ENCODE results near the gene AP3S2.
A peak's percentile ranks its signal among the peaks of the same experiment; 100 is the strongest.
"Not testable (repeated sequence)": the region's sequence is repeated elsewhere in the genome, so short reads cannot be mapped to it uniquely, and the experiment has no call there.

Gene AP3S2

DNA sequence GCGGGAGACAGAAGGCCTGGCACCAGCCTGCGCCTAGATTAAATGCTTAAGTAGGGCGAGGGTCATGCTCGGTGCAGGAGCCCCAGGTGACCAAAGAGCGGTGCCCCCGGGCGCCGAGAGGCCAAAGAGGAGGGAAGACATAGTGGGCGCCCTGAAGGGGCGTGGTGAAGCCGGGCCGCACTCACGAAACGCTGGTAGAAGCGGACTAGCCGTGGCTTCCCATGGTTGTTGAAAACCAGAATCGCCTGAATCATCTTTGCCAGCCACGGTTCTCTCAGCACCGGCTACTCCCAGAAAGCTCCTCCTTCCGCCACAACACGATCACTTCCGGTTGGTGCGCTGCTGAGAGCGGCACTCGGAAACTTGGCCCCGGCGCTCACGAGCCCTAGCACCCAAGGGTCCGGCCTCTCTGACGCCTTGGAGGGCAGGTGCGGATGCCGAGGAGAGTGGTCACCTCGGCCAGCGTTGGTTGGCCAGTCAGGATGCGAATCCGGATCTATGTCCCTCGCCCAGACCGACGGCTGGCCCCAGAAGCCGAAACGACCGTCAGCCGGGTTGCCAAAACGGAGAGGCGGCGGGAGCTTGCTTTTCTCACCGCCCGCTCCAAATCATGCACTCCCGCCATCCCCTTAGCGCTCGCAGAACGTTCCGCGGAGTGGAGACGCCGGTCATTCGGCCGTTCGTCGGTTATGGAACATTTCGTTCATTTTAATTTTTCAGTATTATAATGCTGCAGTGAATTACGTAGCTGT is at the start of gene AP3S2:
Gene AP3S2, minus strand, starts transcription at position 299 of the 752 bp plus-strand sequence. Its CDS starts 45 bp downstream, at position 254.
- Histone ChIP-seq H3K9ac (peak within 1 kb of the TSS; percentile 80), H3K36me3 (ENCODE audit: insufficient read depth) (no peaks in the 10 kb centered on the region), H3K27me3 (ENCODE audit: insufficient read depth, low read depth) (no peaks in the 10 kb centered on the region), H2AFZ (ENCODE audit: low read depth) (peak within 1 kb of the TSS; percentile 77), H3K4me2 (peak within 1 kb of the TSS; percentile 83), H4K20me1 (ENCODE audit: insufficient read depth) (no peaks in the 10 kb centered on the region), H3K4me1 (ENCODE audit: low read depth, poor library complexity, severe bottlenecking) (peaks cover 55% of the 10 kb centered on the region), H3K27ac (peak within 1 kb of the TSS; percentile 78), H3K4me3 (IDR thresholded peaks at IDR 0.05; ENCODE audit: insufficient read depth, low read depth, low read length) (no peak within 1 kb of the TSS), H3K79me2 (ENCODE audit: insufficient read depth, low read depth) (peaks cover 30% of the 10 kb centered on the region)
- TF ChIP-seq, protein P1, sequence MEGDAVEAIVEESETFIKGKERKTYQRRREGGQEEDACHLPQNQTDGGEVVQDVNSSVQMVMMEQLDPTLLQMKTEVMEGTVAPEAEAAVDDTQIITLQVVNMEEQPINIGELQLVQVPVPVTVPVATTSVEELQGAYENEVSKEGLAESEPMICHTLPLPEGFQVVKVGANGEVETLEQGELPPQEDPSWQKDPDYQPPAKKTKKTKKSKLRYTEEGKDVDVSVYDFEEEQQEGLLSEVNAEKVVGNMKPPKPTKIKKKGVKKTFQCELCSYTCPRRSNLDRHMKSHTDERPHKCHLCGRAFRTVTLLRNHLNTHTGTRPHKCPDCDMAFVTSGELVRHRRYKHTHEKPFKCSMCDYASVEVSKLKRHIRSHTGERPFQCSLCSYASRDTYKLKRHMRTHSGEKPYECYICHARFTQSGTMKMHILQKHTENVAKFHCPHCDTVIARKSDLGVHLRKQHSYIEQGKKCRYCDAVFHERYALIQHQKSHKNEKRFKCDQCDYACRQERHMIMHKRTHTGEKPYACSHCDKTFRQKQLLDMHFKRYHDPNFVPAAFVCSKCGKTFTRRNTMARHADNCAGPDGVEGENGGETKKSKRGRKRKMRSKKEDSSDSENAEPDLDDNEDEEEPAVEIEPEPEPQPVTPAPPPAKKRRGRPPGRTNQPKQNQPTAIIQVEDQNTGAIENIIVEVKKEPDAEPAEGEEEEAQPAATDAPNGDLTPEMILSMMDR (conservative IDR thresholded peaks at IDR 0.05; ENCODE audit: low read depth, low read length): no peak

- H3K4me1 ChIP-seq (ENCODE audit: low read depth, poor library complexity, severe bottlenecking): peaks cover 8% of the 10 kb centered on the region
- H3K4me3 ChIP-seq (IDR thresholded peaks at IDR 0.05; ENCODE audit: insufficient read depth, low read depth, low read length): no peak overlapping the region
- H3K27me3 ChIP-seq (ENCODE audit: insufficient read depth, low read depth): no peaks in the 10 kb centered on the region
- H4K20me1 ChIP-seq (ENCODE audit: insufficient read depth): no peaks in the 10 kb centered on the region
- no peak overlapping the region for H3K27ac ChIP-seq
- H3K79me2 ChIP-seq (ENCODE audit: insufficient read depth, low read depth): no peaks in the 10 kb centered on the region
- no peaks in the 10 kb centered on the region for H3K36me3 ChIP-seq (ENCODE audit: insufficient read depth)
- H2AFZ ChIP-seq (ENCODE audit: low read depth): no peak overlapping the region
- H3K4me2 ChIP-seq: no peak overlapping the region
- TF ChIP-seq, protein P1 (conservative IDR thresholded peaks at IDR 0.05; ENCODE audit: low read depth, low read length): no peak
- no peak overlapping the region for H3K9ac ChIP-seq
Measured at GRCh38 chr15:89939910-89940309, 46.1 kb upstream of the AP3S2 start.

GRCh38 chr15:89939377-89939776 is 45.6 kb upstream of the AP3S2 start:
- not testable (repeated sequence) for H3K27me3 ChIP-seq (ENCODE audit: insufficient read depth, low read depth); H3K9ac ChIP-seq; H3K36me3 ChIP-seq (ENCODE audit: insufficient read depth); H3K4me2 ChIP-seq; H2AFZ ChIP-seq (ENCODE audit: low read depth); H3K79me2 ChIP-seq (ENCODE audit: insufficient read depth, low read depth); H3K27ac ChIP-seq; H4K20me1 ChIP-seq (ENCODE audit: insufficient read depth); H3K4me3 ChIP-seq (IDR thresholded peaks at IDR 0.05; ENCODE audit: insufficient read depth, low read depth, low read length); H3K4me1 ChIP-seq (ENCODE audit: low read depth, poor library complexity, severe bottlenecking)

GRCh38 chr15:89937365-89938350 is 43.9 kb upstream of the AP3S2 start:
- Histone ChIP-seq H3K4me2 (no peak overlapping the region), H4K20me1 (ENCODE audit: insufficient read depth) (no peaks in the 10 kb centered on the region), H3K27ac (no peak overlapping the region), H3K4me3 (IDR thresholded peaks at IDR 0.05; ENCODE audit: insufficient read depth, low read depth, low read length) (no peak overlapping the region), H3K9ac (no peak overlapping the region), H2AFZ (ENCODE audit: low read depth) (no peak overlapping the region), H3K4me1 (ENCODE audit: low read depth, poor library complexity, severe bottlenecking) (peaks cover 8% of the 10 kb centered on the region), H3K36me3 (ENCODE audit: insufficient read depth) (no peaks in the 10 kb centered on the region), H3K79me2 (ENCODE audit: insufficient read depth, low read depth) (no peaks in the 10 kb centered on the region), H3K27me3 (ENCODE audit: insufficient read depth, low read depth) (no peaks in the 10 kb centered on the region)
- TF ChIP-seq, protein P1 (conservative IDR thresholded peaks at IDR 0.05; ENCODE audit: low read depth, low read length): no peak
